ENCODE data around the gene DIO3.
"Not testable (repeated sequence)": the region's sequence is repeated elsewhere in the genome, so short reads cannot be mapped to it uniquely, and the experiment has no call there.

The DIO3 gene

DNA sequence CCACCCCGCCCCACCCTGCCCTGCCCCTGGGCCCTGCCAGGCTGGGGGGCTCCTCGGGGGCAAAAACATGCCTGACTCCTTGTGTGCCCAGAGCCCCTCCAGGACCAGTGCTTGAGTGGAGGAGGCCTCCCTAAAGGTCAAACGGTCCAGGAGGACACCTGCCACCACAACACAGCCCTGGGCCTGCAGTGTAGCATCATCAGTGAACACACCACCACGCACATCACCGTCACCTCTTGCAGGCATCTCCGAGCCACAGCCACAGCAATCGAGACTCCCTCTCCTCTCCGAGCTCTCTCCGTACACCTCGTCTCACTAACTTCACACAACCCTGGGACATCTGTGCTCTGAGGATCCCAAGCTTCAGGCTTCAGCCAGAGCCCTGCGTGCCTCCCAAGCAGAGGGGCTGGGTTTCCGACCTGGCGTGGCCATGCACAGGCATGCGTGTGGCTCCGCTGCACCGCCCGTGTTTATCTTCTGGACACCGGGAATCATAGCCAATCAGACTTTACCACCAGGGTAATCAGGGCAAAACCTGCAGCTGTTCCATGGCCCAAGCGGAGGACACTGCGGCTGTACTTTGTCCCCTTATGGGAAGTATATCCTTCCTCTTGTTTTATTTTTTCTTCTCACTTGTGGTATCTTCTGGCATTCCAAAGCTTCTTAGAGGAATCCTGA is 6.2 kb upstream of the DIO3 start:
- DNase-seq = no peak
- intact Hi-C loops (cut with DNase I; ENCODE audit: low total_unique reads) = no loop called here
- TF ChIP-seq, protein P1, sequence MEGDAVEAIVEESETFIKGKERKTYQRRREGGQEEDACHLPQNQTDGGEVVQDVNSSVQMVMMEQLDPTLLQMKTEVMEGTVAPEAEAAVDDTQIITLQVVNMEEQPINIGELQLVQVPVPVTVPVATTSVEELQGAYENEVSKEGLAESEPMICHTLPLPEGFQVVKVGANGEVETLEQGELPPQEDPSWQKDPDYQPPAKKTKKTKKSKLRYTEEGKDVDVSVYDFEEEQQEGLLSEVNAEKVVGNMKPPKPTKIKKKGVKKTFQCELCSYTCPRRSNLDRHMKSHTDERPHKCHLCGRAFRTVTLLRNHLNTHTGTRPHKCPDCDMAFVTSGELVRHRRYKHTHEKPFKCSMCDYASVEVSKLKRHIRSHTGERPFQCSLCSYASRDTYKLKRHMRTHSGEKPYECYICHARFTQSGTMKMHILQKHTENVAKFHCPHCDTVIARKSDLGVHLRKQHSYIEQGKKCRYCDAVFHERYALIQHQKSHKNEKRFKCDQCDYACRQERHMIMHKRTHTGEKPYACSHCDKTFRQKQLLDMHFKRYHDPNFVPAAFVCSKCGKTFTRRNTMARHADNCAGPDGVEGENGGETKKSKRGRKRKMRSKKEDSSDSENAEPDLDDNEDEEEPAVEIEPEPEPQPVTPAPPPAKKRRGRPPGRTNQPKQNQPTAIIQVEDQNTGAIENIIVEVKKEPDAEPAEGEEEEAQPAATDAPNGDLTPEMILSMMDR (IDR thresholded peaks at IDR 0.05) = no peak
- Histone ChIP-seq H3K4me3 (no peak overlapping the region), H3K4me1 (peaks cover 0 to 20% (median 2%) of the 10 kb centered on the region in 4 donors), H3K27me3 (peaks cover 0 to 58% of the 10 kb centered on the region in 2 donors), H3K27ac (no peak overlapping the region), H3K36me3 (no peaks in the 10 kb centered on the region), H3K9me3 (no peaks in the 10 kb centered on the region)

DNA sequence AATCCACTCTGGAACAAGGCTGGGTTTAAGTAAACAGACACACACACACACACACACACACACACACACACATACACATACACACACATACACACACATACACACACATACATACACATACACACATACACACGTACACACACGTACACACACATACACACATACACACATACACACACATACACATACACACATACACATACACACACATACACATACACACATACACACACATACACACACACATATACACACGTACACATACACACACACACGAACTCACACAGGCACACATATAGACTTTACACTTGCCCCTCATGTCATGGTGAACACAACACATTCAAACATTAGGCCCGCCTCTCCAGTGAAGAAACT is 5.6 kb upstream of the DIO3 start:
- intact Hi-C loops (cut with DNase I; ENCODE audit: low total_unique reads); H3K9me3 ChIP-seq; H3K27ac ChIP-seq; H3K36me3 ChIP-seq; H3K4me3 ChIP-seq; DNase-seq: not testable (repeated sequence)
- Histone ChIP-seq H3K4me1 (peaks cover 0 to 20% (median 2%) of the 10 kb centered on the region in 4 donors), H3K27me3 (peaks cover 0 to 60% of the 10 kb centered on the region in 2 donors)

GRCh38 chr14:101556131-101556530 is 5.2 kb upstream of the DIO3 start:
- intact Hi-C loops (cut with DNase I; ENCODE audit: low total_unique reads) = no loop called here
- Histone ChIP-seq H3K4me3 (no peak overlapping the region), H3K9me3 (peaks cover 0 to 1% (median 0%) of the 10 kb centered on the region in 3 donors), H3K4me1 (peaks cover 0 to 21% (median 3%) of the 10 kb centered on the region in 4 donors), H3K27ac (no peak overlapping the region), H3K27me3 (peaks cover 0 to 61% of the 10 kb centered on the region in 2 donors), H3K36me3 (no peaks in the 10 kb centered on the region)
- no peak for DNase-seq
- TF ChIP-seq, protein P1 (IDR thresholded peaks at IDR 0.05) = no peak

DNA sequence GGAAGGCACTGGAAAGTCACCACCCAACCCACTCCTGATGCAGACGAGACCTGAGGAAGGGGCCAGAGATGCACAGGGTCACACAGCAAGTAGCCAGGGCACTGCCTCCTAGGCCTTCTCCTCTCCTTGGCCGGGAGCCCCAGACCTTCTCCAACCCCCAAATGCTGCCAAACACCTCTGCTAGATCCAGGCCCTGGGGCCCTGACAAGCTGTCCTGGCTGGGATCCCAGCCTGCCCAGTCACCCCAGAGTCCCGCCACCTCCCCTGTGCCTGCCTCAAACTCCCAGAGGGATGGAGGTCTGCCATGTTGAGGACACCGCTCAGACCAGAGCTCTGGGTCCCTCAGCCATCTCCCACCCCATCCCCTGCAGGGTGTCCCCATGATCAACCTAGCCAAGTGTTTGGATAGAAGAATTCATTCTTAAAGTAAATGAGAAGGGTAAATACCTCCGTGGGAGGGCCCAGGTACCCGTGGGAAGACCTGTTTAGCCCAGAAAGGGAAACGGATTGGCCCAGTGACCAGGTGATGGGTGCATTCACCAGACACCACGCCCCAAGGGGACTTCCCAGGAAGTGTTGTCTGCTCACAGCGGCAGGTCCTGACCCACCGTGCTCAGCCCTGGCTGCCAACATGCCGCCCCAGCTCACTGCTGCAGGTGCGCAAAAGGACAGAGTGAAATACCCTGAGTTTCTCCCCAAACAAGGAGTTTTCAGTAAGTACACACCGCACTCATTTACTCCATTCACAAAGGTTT is 4.6 kb upstream of the DIO3 start:
- Histone ChIP-seq H3K9me3 (peaks cover 0 to 7% (median 6%) of the 10 kb centered on the region in 3 donors), H3K36me3 (no peaks in the 10 kb centered on the region), H3K4me3 (no peak overlapping the region), H3K4me1 (peaks cover 0 to 24% (median 4%) of the 10 kb centered on the region in 4 donors), H3K27ac (no peak overlapping the region), H3K27me3 (peaks cover 0 to 67% of the 10 kb centered on the region in 2 donors)
- DNase-seq = no peak
- TF ChIP-seq, protein P1 (IDR thresholded peaks at IDR 0.05) = no peak
- intact Hi-C loops (cut with DNase I; ENCODE audit: low total_unique reads) = no loop called here

DNA sequence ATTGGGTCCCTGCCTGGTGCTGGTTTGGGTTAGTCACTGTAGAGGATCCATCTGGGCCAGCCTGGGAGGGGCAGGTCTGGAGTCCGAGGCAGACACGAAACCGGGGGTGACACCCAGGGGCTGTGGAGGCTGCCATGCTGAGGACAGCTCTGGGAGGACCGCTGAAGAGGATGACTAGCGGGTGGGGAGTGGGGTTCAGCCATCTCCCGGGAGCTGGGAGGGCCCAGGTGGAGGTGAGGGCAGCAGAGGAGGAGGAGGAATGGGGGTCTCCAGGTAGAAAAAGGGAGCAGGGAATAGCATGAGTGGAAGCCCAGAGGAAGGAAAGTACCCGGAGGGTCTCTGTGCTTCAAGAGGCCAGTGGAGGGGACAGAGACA is 4.0 kb upstream of the DIO3 start:
- peaks cover 0 to 24% (median 4%) of the 10 kb centered on the region in 4 donors for H3K4me1 ChIP-seq
- H3K27ac ChIP-seq = no peak overlapping the region
- no peak for DNase-seq
- intact Hi-C loops (cut with DNase I; ENCODE audit: low total_unique reads) = no loop called here
- H3K36me3 ChIP-seq = no peaks in the 10 kb centered on the region
- H3K27me3 ChIP-seq = peaks cover 0 to 73% of the 10 kb centered on the region in 2 donors
- peaks cover 0 to 12% (median 12%) of the 10 kb centered on the region in 3 donors for H3K9me3 ChIP-seq
- H3K4me3 ChIP-seq = no peak overlapping the region
- TF ChIP-seq, protein P1 (IDR thresholded peaks at IDR 0.05) = no peak

Measured in tibial artery (tissue), 4 donors.